Loucy (cell line): ENCODE data around the gene POMT1.
"Not testable (repeated sequence)": the region's sequence is repeated elsewhere in the genome, so short reads cannot be mapped to it uniquely, and the experiment has no call there.

Experiments used
- CTCF ChIP-seq: fragments of 200-600 bp; sonication (generic); conservative IDR thresholded peaks from 2 replicates; pipeline ENCODE4 v1.5.1; 2014; ENCODE audit warnings: mild to moderate bottlenecking, antibody characterized with exemption, low read length
- EZH2phosphoT487 ChIP-seq: fragments of 200-600 bp; IDR thresholded peaks from 2 replicates; pipeline ENCODE4 v1.6.1; 2018; ENCODE audit warnings: antibody characterized with exemption, mild to moderate bottlenecking, moderate library complexity, borderline replicate concordance

- TF ChIP-seq EZH2phosphoT487, CTCF: not testable (repeated sequence)
Observed at GRCh38 chr9:131455655-131456054, 47.1 kb upstream of the POMT1 start.
